Measurements from ENCODE around the gene RNF14. TPM values are rescaled to one million over a fixed set of nuclear protein-coding genes. Genes with fewer than 3 reads are reported as not detected.

The RNF14 gene
- total and polyA plus RNA-seq, 9 of the 15 experiments (the other 6 are each of a cell fraction or from before 2014, with no cell fraction given), result 36.3 to 140 (median 75.1) TPM

GRCh38 chr5:142012186-142012785 lies 43.4 kb downstream of the RNF14 start:
- H3K27me3 ChIP-seq (ENCODE audit: control insufficient read depth in 2 of 2, insufficient read depth in 2 of 2, low read length in 2 of 2), result no peaks in the 10 kb centered on the region
- WGBS (ENCODE audit: insufficient coverage, low coverage, missing lambda C conversion rate), result 11% methylated on average over 17 of the region's 18 CpGs
- H3K4me1 ChIP-seq (replicated peaks in 1 of 2; ENCODE audit: control insufficient read depth in 2 of 2, insufficient read depth in 2 of 2, low read length in 2 of 2), result peaks cover 32 to 42% of the 10 kb centered on the region in 2 experiments
- H3K4me2 ChIP-seq (ENCODE audit: insufficient read depth, low read length), result peak overlapping the region; percentile 93
- H3K9ac ChIP-seq (ENCODE audit: insufficient read depth in 1 of 2, low read depth in 2 of 2, low read length in 2 of 2), result peak overlapping the region; percentile 87 to 94
- CTCF ChIA-PET (ENCODE audit: low intra/inter-chr PET ratio), result interaction anchor here (0.7 kb wide), 1 partner anchor 44 kb away, joined by 3 read pairs; no protein-coding TSS in a partner anchor
- H2AFZ ChIP-seq (ENCODE audit: low read depth, low read length), result peak overlapping the region; percentile 96
- H3K36me3 ChIP-seq (ENCODE audit: control insufficient read depth, insufficient read depth, low read length), result peaks cover 26% of the 10 kb centered on the region
- TSS peak; percentile 68 for BruUV-seq (replicated peaks)
- in situ Hi-C loops (cut with MboI), result no loop called here
- H3K9me3 ChIP-seq (replicated peaks; ENCODE audit: control insufficient read depth, insufficient read depth, low read depth, low read length), result peaks cover 4% of the 10 kb centered on the region
- H3K9me1 ChIP-seq (ENCODE audit: control insufficient read depth, insufficient read depth, low read length), result no peaks in the 10 kb centered on the region
- intact Hi-C loops (cut with micrococcal nuclease), result loop anchor here (1.0 to 2.0 kb wide), 2 partner anchors 43 to 132 kb away; partner anchors contain the start of gene RNF14
- POLR2A ChIA-PET, result interaction anchor here (0.6 to 1.8 kb wide), 13 partner anchors 9 to 691 kb away, joined by 3 to 9 read pairs (median 3); partner anchors contain the start of genes NDFIP1, PCDH1 and TAF7
- H3K79me2 ChIP-seq (ENCODE audit: control insufficient read depth, insufficient read depth, low read length), result peaks cover 15% of the 10 kb centered on the region
- peak overlapping the region; percentile 91 for H3K27ac ChIP-seq (ENCODE audit: extremely low read depth, low read depth, low read length)
- no peaks in the 10 kb centered on the region for H4K20me1 ChIP-seq (replicated peaks; ENCODE audit: control insufficient read depth, insufficient read depth, low read length)
- H3K4me3 ChIP-seq, result peak overlapping the region; percentile 56
- DNase-seq (ENCODE audit: extremely low read depth in 1 of 4, low spot score in 3 of 4) (peak; percentile 55 to 79 (median 58)), ATAC-seq (peak; percentile 65), FAIRE-seq (peak; percentile 61)
- TF ChIP-seq ZNF766 (CRISPR knock-in tag; conservative IDR thresholded peaks at IDR 0.05), result no peak
- no peak for TF ChIP-seq RBM15 (IDR thresholded peaks at IDR 0.05; ENCODE audit: insufficient read depth, low read length)
- TF ChIP-seq ILK (tag; IDR thresholded peaks at IDR 0.05; ENCODE audit: borderline replicate concordance, low read depth), result no peak
- TF ChIP-seq ZNF584 (CRISPR knock-in tag; IDR thresholded peaks at IDR 0.05; ENCODE audit: low read depth), result no peak
- no peak for TF ChIP-seq CSDE1 (IDR thresholded peaks at IDR 0.05)
- TF ChIP-seq, protein P1, sequence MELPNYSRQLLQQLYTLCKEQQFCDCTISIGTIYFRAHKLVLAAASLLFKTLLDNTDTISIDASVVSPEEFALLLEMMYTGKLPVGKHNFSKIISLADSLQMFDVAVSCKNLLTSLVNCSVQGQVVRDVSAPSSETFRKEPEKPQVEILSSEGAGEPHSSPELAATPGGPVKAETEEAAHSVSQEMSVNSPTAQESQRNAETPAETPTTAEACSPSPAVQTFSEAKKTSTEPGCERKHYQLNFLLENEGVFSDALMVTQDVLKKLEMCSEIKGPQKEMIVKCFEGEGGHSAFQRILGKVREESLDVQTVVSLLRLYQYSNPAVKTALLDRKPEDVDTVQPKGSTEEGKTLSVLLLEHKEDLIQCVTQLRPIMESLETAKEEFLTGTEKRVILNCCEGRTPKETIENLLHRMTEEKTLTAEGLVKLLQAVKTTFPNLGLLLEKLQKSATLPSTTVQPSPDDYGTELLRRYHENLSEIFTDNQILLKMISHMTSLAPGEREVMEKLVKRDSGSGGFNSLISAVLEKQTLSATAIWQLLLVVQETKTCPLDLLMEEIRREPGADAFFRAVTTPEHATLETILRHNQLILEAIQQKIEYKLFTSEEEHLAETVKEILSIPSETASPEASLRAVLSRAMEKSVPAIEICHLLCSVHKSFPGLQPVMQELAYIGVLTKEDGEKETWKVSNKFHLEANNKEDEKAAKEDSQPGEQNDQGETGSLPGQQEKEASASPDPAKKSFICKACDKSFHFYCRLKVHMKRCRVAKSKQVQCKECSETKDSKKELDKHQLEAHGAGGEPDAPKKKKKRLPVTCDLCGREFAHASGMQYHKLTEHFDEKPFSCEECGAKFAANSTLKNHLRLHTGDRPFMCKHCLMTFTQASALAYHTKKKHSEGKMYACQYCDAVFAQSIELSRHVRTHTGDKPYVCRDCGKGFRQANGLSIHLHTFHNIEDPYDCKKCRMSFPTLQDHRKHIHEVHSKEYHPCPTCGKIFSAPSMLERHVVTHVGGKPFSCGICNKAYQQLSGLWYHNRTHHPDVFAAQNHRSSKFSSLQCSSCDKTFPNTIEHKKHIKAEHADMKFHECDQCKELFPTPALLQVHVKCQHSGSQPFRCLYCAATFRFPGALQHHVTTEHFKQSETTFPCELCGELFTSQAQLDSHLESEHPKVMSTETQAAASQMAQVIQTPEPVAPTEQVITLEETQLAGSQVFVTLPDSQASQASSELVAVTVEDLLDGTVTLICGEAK (IDR thresholded peaks at IDR 0.05), result peak; percentile 9; the same call in 1 of the 2 replicates
- TF ChIP-seq, protein P1 (CRISPR knock-in tag; IDR thresholded peaks at IDR 0.05), result no peak
- no peak for TF ChIP-seq NR2C1 (IDR thresholded peaks at IDR 0.05)
- no peak for TF ChIP-seq NR2C1 (tag; IDR thresholded peaks at IDR 0.05)
- TF ChIP-seq ZFPM2 (CRISPR knock-in tag; IDR thresholded peaks at IDR 0.05), result no peak
- TF ChIP-seq ZBTB7A (IDR thresholded peaks at IDR 0.05; ENCODE audit: borderline replicate concordance, control insufficient read depth, low read depth, low read length), result peak; percentile 32; the same call in 1 of the 2 replicates
- peak; percentile 14 to 71; a peak in 2 of 4 replicates for TF ChIP-seq RAD21 (CRISPR knock-in tag; conservative IDR thresholded peaks at IDR 0.05 in 1 of 2, IDR thresholded peaks at IDR 0.05 in 1 of 2)
- no peak for TF ChIP-seq ZNF354B (CRISPR knock-in tag; IDR thresholded peaks at IDR 0.05)
- no peak for TF ChIP-seq ZNF77 (CRISPR knock-in tag; IDR thresholded peaks at IDR 0.05)

Data from K562 (cell line).